Keratinocyte (primary cell): Measurements from ENCODE around the gene DOK4.

Experiments used
- EZH2 ChIP-seq: IDR thresholded peaks from one replicate; pipeline ENCODE4 v1.6.1; 2012; ENCODE audit warnings: inconsistent platforms, mild to moderate bottlenecking, low read length, moderate library complexity
- TF ChIP-seq, protein P1 (sequence below), 3 experiments: IDR thresholded peaks in 1 of 3; conservative IDR thresholded peaks in 1 of 3; optimal IDR thresholded peaks in 1 of 3; 2 replicates in 2 of 3; 3 replicates in 1 of 3; pipeline versions ENCODE3 to v1.5.1; 2011; ENCODE audit warnings: low read length in 3 of 3, mild to moderate bottlenecking in 3 of 3, moderate library complexity in 2 of 3, control low read depth in 1 of 3, inconsistent platforms in 1 of 3; ENCODE audit not compliant: insufficient read depth in 2 of 3; ENCODE audit errors: extremely low read depth in 1 of 3

DNA sequence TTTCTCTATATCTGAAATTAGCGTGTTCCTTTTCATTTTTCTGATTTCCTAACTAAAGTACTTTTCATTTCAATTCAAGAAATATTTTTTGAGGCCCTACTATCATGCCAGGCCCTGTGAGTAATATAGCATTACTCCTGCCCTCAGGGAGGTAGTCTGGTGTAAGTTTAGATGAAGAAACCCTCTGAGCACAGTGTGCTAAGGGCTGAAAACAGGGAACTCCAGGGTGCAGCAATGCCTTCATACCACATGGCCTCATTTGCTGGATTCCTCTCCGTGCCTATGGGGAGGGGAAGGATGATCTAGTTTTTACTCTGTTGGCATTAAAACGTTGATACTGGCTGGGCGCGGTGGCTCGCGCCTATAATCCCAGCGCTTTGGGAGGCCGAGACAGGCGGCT, 34.3 kb downstream of the DOK4 start:
- TF ChIP-seq, protein P1, sequence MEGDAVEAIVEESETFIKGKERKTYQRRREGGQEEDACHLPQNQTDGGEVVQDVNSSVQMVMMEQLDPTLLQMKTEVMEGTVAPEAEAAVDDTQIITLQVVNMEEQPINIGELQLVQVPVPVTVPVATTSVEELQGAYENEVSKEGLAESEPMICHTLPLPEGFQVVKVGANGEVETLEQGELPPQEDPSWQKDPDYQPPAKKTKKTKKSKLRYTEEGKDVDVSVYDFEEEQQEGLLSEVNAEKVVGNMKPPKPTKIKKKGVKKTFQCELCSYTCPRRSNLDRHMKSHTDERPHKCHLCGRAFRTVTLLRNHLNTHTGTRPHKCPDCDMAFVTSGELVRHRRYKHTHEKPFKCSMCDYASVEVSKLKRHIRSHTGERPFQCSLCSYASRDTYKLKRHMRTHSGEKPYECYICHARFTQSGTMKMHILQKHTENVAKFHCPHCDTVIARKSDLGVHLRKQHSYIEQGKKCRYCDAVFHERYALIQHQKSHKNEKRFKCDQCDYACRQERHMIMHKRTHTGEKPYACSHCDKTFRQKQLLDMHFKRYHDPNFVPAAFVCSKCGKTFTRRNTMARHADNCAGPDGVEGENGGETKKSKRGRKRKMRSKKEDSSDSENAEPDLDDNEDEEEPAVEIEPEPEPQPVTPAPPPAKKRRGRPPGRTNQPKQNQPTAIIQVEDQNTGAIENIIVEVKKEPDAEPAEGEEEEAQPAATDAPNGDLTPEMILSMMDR (optimal IDR thresholded peaks at IDR 0.05 in 1 of 3, IDR thresholded peaks at IDR 0.05 in 1 of 3, conservative IDR thresholded peaks at IDR 0.05 in 1 of 3; ENCODE audit: extremely low read depth in 1 of 3, insufficient read depth in 2 of 3, low read length in 3 of 3): no peak
- TF ChIP-seq EZH2: no peak
